Subcutaneous adipose tissue (tissue), 4 donors: Measurements from ENCODE around the gene PVR. TPM values are rescaled to one million over a fixed set of nuclear protein-coding genes. Genes with fewer than 3 reads are reported as not detected.

ENCODE experiments used
- CTCF ChIP-seq: fragments of 450-650 bp; IDR thresholded peaks from one replicate; pipeline ENCODE4 v1.5.1; 2016; ENCODE audit warnings: low read depth, mild to moderate bottlenecking, control low read depth, antibody characterized with exemption, moderate library complexity
- total RNA-seq, 4 donors: library from RNA; depleted of rRNA; stranded (reverse); fragments of >200 nt; gene quantifications; one replicate each; pipeline ENCODE4 v1.1.0, GENCODE V29; 2016

Gene PVR
- total RNA-seq, 4 donors from 2014 or later = 9.5 to 15.0 (median 10.4) TPM

GRCh38 chr19:44662691-44663385 is 19.1 kb downstream of the PVR start:
- TF ChIP-seq CTCF = no peak

GRCh38 chr19:44663996-44664395 is 20.3 kb downstream of the PVR start:
- TF ChIP-seq CTCF = no peak

- no peak for TF ChIP-seq CTCF
These were observed 21.3 kb downstream of the PVR start for GRCh38 chr19:44664976-44665375.

GRCh38 chr19:44666852-44667556 is 23.3 kb downstream of the PVR start:
- no peak for TF ChIP-seq CTCF

GRCh38 chr19:44668985-44669764 is 25.5 kb downstream of the PVR start:
- no peak for TF ChIP-seq CTCF

GRCh38 chr19:44671400-44671799 is 27.7 kb downstream of the PVR start, which contains the start of gene CEACAM19:
TSS of gene CEACAM19 (plus strand) at chr19:44671482. CDS start at chr19:44671932, 450 bp downstream.
- no peak for TF ChIP-seq CTCF

- TF ChIP-seq CTCF = no peak
These were observed 28.5 kb downstream of the PVR start for GRCh38 chr19:44672226-44672625.
